ENCODE data around the gene CYP27A1.

DNA sequence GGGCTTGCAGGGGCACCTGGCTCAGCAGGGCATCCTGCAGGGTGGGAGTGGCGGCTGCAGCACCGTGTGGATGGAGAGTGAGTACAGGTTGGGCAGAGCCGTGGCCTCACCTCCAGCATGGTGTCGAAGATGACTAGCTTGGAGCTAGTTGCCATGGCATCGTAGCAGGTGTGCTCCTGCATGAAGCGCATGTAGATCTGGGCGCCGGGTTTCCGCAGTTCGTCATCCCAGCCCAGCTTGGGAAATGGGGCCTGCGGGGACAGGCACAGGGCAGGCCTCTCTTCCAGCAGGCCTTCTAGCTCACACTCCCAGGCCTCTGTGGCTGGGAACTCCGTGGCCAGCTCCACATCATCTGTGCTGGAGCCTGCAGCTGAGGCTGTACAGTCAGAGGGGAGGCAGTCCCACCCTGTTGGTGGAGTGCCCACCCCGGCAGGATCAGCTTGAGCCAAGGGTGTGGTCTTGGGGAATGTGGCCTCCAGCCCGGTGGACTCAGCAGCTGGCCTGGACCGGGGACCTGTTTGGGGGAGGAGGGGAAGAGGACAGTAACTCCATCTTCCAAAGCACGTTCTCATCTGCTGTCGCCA is 48.0 kb downstream of the CYP27A1 start:
- TF ChIP-seq CTCF (IDR thresholded peaks at IDR 0.05; ENCODE audit: insufficient read depth, low read length, poor library complexity, severe bottlenecking) (no peak), EZH2phosphoT487 (conservative IDR thresholded peaks at IDR 0.05; ENCODE audit: low read length) (no peak)
